KOPT-K1 (cell line): ENCODE measurements around the gene PHF13.

Experiments
- H3K27ac ChIP-seq: fragments of 200-600 bp; sonication (generic); 2 replicates; pipeline ENCODE4 v1.5.1; 2016; ENCODE audit warnings: antibody characterized with exemption, mild to moderate bottlenecking, low read depth, low read length; ENCODE audit not compliant: poor library complexity, severe bottlenecking
- H3K36me3 ChIP-seq: fragments of 200-600 bp; sonication (generic); 2 replicates; pipeline ENCODE4 v1.5.1; 2017; ENCODE audit warnings: antibody characterized with exemption, mild to moderate bottlenecking, low read length, moderate library complexity; ENCODE audit not compliant: insufficient read depth
- H3K9me3 ChIP-seq: fragments of 200-600 bp; sonication (generic); 2 replicates; pipeline ENCODE4 v1.5.1; 2017; ENCODE audit warnings: antibody characterized with exemption, low read length, mild to moderate bottlenecking; ENCODE audit not compliant: insufficient read depth, poor library complexity, severe bottlenecking

PHF13 gene

GRCh38 chr1:6603238-6603914 is 10.2 kb upstream of the PHF13 start:
- Histone ChIP-seq H3K27ac (no peak overlapping the region), H3K36me3 (peaks cover 6% of the 10 kb centered on the region; the same call in 1 of the 2 replicates), H3K9me3 (no peaks in the 10 kb centered on the region)

GRCh38 chr1:6603915-6604558 is 9.5 kb upstream of the PHF13 start:
- Histone ChIP-seq H3K9me3 (no peaks in the 10 kb centered on the region), H3K27ac (no peak overlapping the region), H3K36me3 (peaks cover 3% of the 10 kb centered on the region; the same call in 1 of the 2 replicates)

- H3K9me3 ChIP-seq, result no peaks in the 10 kb centered on the region
- peak overlapping the region; percentile 78 for H3K27ac ChIP-seq
- H3K36me3 ChIP-seq, result peaks cover 14% of the 10 kb centered on the region
These were observed 730 bp upstream of the PHF13 start for GRCh38 chr1:6612641-6613360.

GRCh38 chr1:6614019-6614928 is 743 bp downstream of the PHF13 start:
- Histone ChIP-seq H3K9me3 (no peaks in the 10 kb centered on the region), H3K36me3 (peaks cover 29% of the 10 kb centered on the region), H3K27ac (peak overlapping the region; percentile 78)

- no peaks in the 10 kb centered on the region for H3K9me3 ChIP-seq
- no peak overlapping the region for H3K27ac ChIP-seq
- H3K36me3 ChIP-seq, result peaks cover 38% of the 10 kb centered on the region
These were observed 1.6 kb downstream of the PHF13 start for GRCh38 chr1:6614929-6615785.

- H3K27ac ChIP-seq, result no peak overlapping the region
- no peaks in the 10 kb centered on the region for H3K9me3 ChIP-seq
- peaks cover 76% of the 10 kb centered on the region for H3K36me3 ChIP-seq
These were observed 5.5 kb downstream of the PHF13 start for GRCh38 chr1:6619045-6619444.

- Histone ChIP-seq H3K27ac (no peak overlapping the region), H3K36me3 (peaks cover 78% of the 10 kb centered on the region)
These were observed 8.2 kb downstream of the PHF13 start for GRCh38 chr1:6621429-6622391.

GRCh38 chr1:6622396-6623152 is 9.0 kb downstream of the PHF13 start:
- Histone ChIP-seq H3K27ac (no peak overlapping the region), H3K9me3 (no peaks in the 10 kb centered on the region), H3K36me3 (peaks cover 78% of the 10 kb centered on the region)

More at GRCh38 chr1:6621429-6622391, 8.2 kb downstream of the PHF13 start:
- H3K9me3 ChIP-seq, result no peaks in the 10 kb centered on the region

- Histone ChIP-seq H3K9me3 (no peaks in the 10 kb centered on the region), H3K27ac (no peak overlapping the region), H3K36me3 (peaks cover 78% of the 10 kb centered on the region)
These were observed 9.9 kb downstream of the PHF13 start for GRCh38 chr1:6623269-6623965.

- peak within 1 kb of the TSS; percentile 70 for H3K27ac ChIP-seq
- H3K36me3 ChIP-seq, result peaks cover 78% of the 10 kb centered on the region
- no peaks in the 10 kb centered on the region for H3K9me3 ChIP-seq
These were observed 11.4 kb downstream of the PHF13 start, which contains the start of gene THAP3 for GRCh38 chr1:6624710-6625583. THAP3 (plus strand) TSS chr1:6624868; CDS start chr1:6625219, 351 bp downstream.

- H3K9me3 ChIP-seq, result no peaks in the 10 kb centered on the region
- H3K36me3 ChIP-seq, result peaks cover 76% of the 10 kb centered on the region
- H3K27ac ChIP-seq, result peak overlapping the region; percentile 70
These were observed 12.1 kb downstream of the PHF13 start for GRCh38 chr1:6625584-6626149.
